Hematopoietic multipotent progenitor cell treated with erythropoietin and hydrocortisone succinate and interleukin-3 and kit ligand, for 15 days (in vitro differentiated cells): ENCODE results near the gene IFNL4.
"Not testable (repeated sequence)": the region's sequence is repeated elsewhere in the genome, so short reads cannot be mapped to it uniquely, and the experiment has no call there.

Experiments
- DNase-seq: peaks from one replicate; pipeline ENCODE4 v3.0.0-alpha.2; 2015; ENCODE audit warnings: low spot score

The IFNL4 gene

GRCh38 chr19:39223703-39224279, 24.9 kb downstream of the IFNL4 start:
- no peak for DNase-seq

GRCh38 chr19:39219108-39219507, 29.5 kb downstream of the IFNL4 start:
- DNase-seq, result not testable (repeated sequence)

GRCh38 chr19:39218230-39219007, 30.2 kb downstream of the IFNL4 start:
- DNase-seq, result no peak

- DNase-seq, result no peak
These were observed 31.6 kb downstream of the IFNL4 start for GRCh38 chr19:39217094-39217493.

- not testable (repeated sequence) for DNase-seq
These were observed 33.3 kb downstream of the IFNL4 start for GRCh38 chr19:39215323-39215722.

- DNase-seq, result peak; percentile 33
These were observed 36.3 kb downstream of the IFNL4 start for GRCh38 chr19:39212375-39212742.

- DNase-seq, result no peak
These were observed 36.8 kb downstream of the IFNL4 start for GRCh38 chr19:39211731-39212374.

- no peak for DNase-seq
These were observed 39.5 kb downstream of the IFNL4 start for GRCh38 chr19:39209196-39209595.

GRCh38 chr19:39208175-39208795, 40.4 kb downstream of the IFNL4 start:
- DNase-seq, result no peak

- no peak for DNase-seq
These were observed 41.3 kb downstream of the IFNL4 start for GRCh38 chr19:39207293-39207836.

- no peak for DNase-seq
These were observed 42.5 kb downstream of the IFNL4 start for GRCh38 chr19:39206122-39206521.

- no peak for DNase-seq
These were observed 43.2 kb downstream of the IFNL4 start for GRCh38 chr19:39205449-39205764.

GRCh38 chr19:39203372-39204341, 45.0 kb downstream of the IFNL4 start, which contains the start of gene SYCN:
Gene SYCN (minus strand): TSS chr19:39204263. CDS start chr19:39204254, 9 bp downstream.
- DNase-seq, result no peak

- no peak for DNase-seq
These were observed 45.7 kb downstream of the IFNL4 start for GRCh38 chr19:39202998-39203355.

GRCh38 chr19:39200803-39201115, 47.9 kb downstream of the IFNL4 start:
- DNase-seq, result no peak

GRCh38 chr19:39200066-39200802, 48.4 kb downstream of the IFNL4 start:
- no peak for DNase-seq

GRCh38 chr19:39199025-39199424, 49.6 kb downstream of the IFNL4 start:
- no peak for DNase-seq

GRCh38 chr19:39197808-39198207, 50.8 kb downstream of the IFNL4 start:
- no peak for DNase-seq

GRCh38 chr19:39196860-39197562, 51.6 kb downstream of the IFNL4 start, which contains the start of gene NCCRP1:
Gene NCCRP1 (plus strand): TSS chr19:39196964. CDS start chr19:39196983, 19 bp downstream.
- no peak for DNase-seq

GRCh38 chr19:39196320-39196719, 52.3 kb downstream of the IFNL4 start:
- DNase-seq, result no peak
